T-cell (primary cell): ENCODE measurements around the gene TRO. TPM values are rescaled to one million over a fixed set of nuclear protein-coding genes. Genes with fewer than 3 reads are reported as not detected.

Source experiments
- ATAC-seq, 4 experiments: fragments of 200-7000 bp in 3 of 4; fragments of 150-1000 bp in 1 of 4; cut with Tn5 transposase; replicated peaks in 1 of 4; 1 replicate in 3 of 4; 2 replicates in 1 of 4; pipeline ENCODE4 v1.10.0; 2021; ENCODE audit warnings: moderate library complexity in 3 of 4, mild to moderate bottlenecking in 2 of 4, moderate number of reproducible peaks in 1 of 4
- CTCF ChIA-PET, 2 donors: fragments of 300-600 bp; sonication (Branson Sonifier 250); formaldehyde crosslinking; loops; one replicate each; lab custom pipeline; 2022; ENCODE audit warnings: antibody characterized with exemption in 2 of 2; lab: Charles Lee
- POLR2A ChIA-PET, 2 donors: fragments of 300-600 bp; sonication (Branson Sonifier 250); formaldehyde crosslinking; loops; one replicate each; lab custom pipeline; 2022; ENCODE audit warnings: antibody characterized with exemption in 2 of 2; lab: Charles Lee
- DNase-seq, 35 experiments: peaks; one replicate each; pipeline versions ENCODE4 v3.0.0 to v3.0.0-alpha.2; 2013 to 2023
- H3K27ac ChIP-seq: one replicate; pipeline ENCODE4 v1.5.1; 2013; ENCODE audit warnings: low read length
- H3K27me3 ChIP-seq, 2 experiments: replicated peaks in 1 of 2; 1 replicate in 1 of 2; 2 replicates in 1 of 2; pipeline versions ENCODE4 v1.6.1 to v1.7.0; 2013; ENCODE audit warnings: low read length in 1 of 2, mixed read lengths in 1 of 2; ENCODE audit not compliant: control insufficient read depth in 2 of 2, insufficient read depth in 2 of 2; ENCODE audit errors: extremely low read depth in 1 of 2
- H3K36me3 ChIP-seq, 2 donors: 1 replicate in 1 of 2; 2 replicates in 1 of 2; pipeline versions ENCODE4 v1.6.1 to v1.7.0; 2013; ENCODE audit warnings: low read length in 1 of 2; ENCODE audit not compliant: control insufficient read depth in 2 of 2, insufficient read depth in 1 of 2; ENCODE audit errors: extremely low read depth in 1 of 2
- H3K4me1 ChIP-seq, 2 experiments: 1 replicate in 1 of 2; 2 replicates in 1 of 2; pipeline versions ENCODE4 v1.6.1 to v1.7.0; 2013; ENCODE audit warnings: low read length in 2 of 2, mixed read lengths in 1 of 2; ENCODE audit not compliant: insufficient read depth in 2 of 2, control insufficient read depth in 1 of 2; ENCODE audit errors: extremely low read depth in 1 of 2
- H3K4me3 ChIP-seq, 2 donors: 1 replicate in 1 of 2; 2 replicates in 1 of 2; pipeline versions ENCODE4 v1.5.1 to v1.7.0; 2013; ENCODE audit warnings: mild to moderate bottlenecking in 2 of 2, low read length in 1 of 2, moderate library complexity in 1 of 2; ENCODE audit not compliant: control insufficient read depth in 1 of 2; ENCODE audit errors: extremely low read depth in 1 of 2
- H3K9me3 ChIP-seq: 2 replicates; pipeline ENCODE4 v1.7.0; 2013
- H3K27ac Mint-ChIP-seq, 2 donors: one replicate each; pipeline ENCODE4 v1.8.0; 2020 to 2021; ENCODE audit warnings: mild to moderate bottlenecking in 2 of 2, mixed read lengths in 2 of 2
- H3K27me3 Mint-ChIP-seq, 2 donors: one replicate each; pipeline ENCODE4 v1.8.0; 2021 to 2022; ENCODE audit warnings: mixed read lengths in 2 of 2
- H3K36me3 Mint-ChIP-seq: one replicate; pipeline ENCODE4 v1.8.0; 2021; ENCODE audit warnings: mixed read lengths
- H3K4me1 Mint-ChIP-seq, 3 donors: one replicate each; pipeline ENCODE4 v1.8.0; 2020 to 2022; ENCODE audit warnings: mixed read lengths in 3 of 3, mild to moderate bottlenecking in 1 of 3
- H3K4me3 Mint-ChIP-seq, 3 donors: one replicate each; pipeline ENCODE4 v1.8.0; 2020 to 2022; ENCODE audit warnings: mild to moderate bottlenecking in 3 of 3, mixed read lengths in 3 of 3, moderate library complexity in 3 of 3
- H3K9me3 Mint-ChIP-seq, 3 donors: one replicate each; pipeline ENCODE4 v1.8.0; 2020 to 2022; ENCODE audit warnings: mixed read lengths in 3 of 3
- WGBS: methylation state at CpG from one replicate; pipeline ENCODE4 v1.1.5; 2013; ENCODE audit warnings: missing lambda C conversion rate; ENCODE audit not compliant: insufficient coverage; 5-methylcytosine and 5-hydroxymethylcytosine counted together
- total RNA-seq, 35 experiments: library from RNA in 6 of 35; stranded (reverse) in 6 of 35; fragments of 120-200 nt in 1 of 35; gene quantifications; one replicate each; pipeline versions ENCODE4 v1.2.1 to v1.2.4 and lab custom pipeline; 2013 to 2026

Gene TRO
- total RNA-seq, 5 donors from 2014 or later (not counting 1 experiment from before 2014, with no cell fraction given): 0.68 to 3.0 (median 1.9) TPM

- Histone ChIP-seq H3K27me3 (no peaks in the 10 kb centered on the region), H3K4me3 (no peak overlapping the region), H3K27ac (no peak overlapping the region), H3K36me3 (no peaks in the 10 kb centered on the region), H3K9me3 (no peaks in the 10 kb centered on the region), H3K4me1 (no peaks in the 10 kb centered on the region)
- ChIA-PET CTCF (interaction anchor here in 1 of 2 donors (0.7 kb wide), 1 partner anchor 64 kb away, joined by 3 read pairs; no protein-coding TSS in a partner anchor), POLR2A (no interaction called here)
- Mint-ChIP-seq H3K9me3 (no peaks in the 10 kb centered on the region), H3K4me1 (no peaks in the 10 kb centered on the region), H3K4me3 (no peak overlapping the region), H3K27me3 (peaks cover 0 to 10% of the 10 kb centered on the region in 2 donors), H3K36me3 (no peaks in the 10 kb centered on the region), H3K27ac (no peak overlapping the region)
- ATAC-seq: no peak
- no peak for DNase-seq
These were observed 24.2 kb downstream of the TRO start for GRCh38 chrX:54944816-54945215.

GRCh38 chrX:54945224-54945623 lies 24.6 kb downstream of the TRO start:
- no peak overlapping the region for H3K4me3 ChIP-seq
- H3K27ac ChIP-seq: no peak overlapping the region
- ChIA-PET POLR2A (no interaction called here), CTCF (no interaction called here)
- H3K9me3 ChIP-seq: no peaks in the 10 kb centered on the region
- no peaks in the 10 kb centered on the region for H3K36me3 Mint-ChIP-seq
- H3K27me3 Mint-ChIP-seq: peaks cover 0 to 10% of the 10 kb centered on the region in 2 donors
- DNase-seq (no peak), ATAC-seq (no peak)
- H3K4me1 ChIP-seq: no peaks in the 10 kb centered on the region
- no peak overlapping the region for H3K4me3 Mint-ChIP-seq
- H3K27me3 ChIP-seq: no peaks in the 10 kb centered on the region
- WGBS: 94% methylated on average over 3 of the region's 6 CpGs
- no peak overlapping the region for H3K27ac Mint-ChIP-seq
- H3K9me3 Mint-ChIP-seq: no peaks in the 10 kb centered on the region
- H3K4me1 Mint-ChIP-seq: no peaks in the 10 kb centered on the region
- no peaks in the 10 kb centered on the region for H3K36me3 ChIP-seq

GRCh38 chrX:54950730-54951375 lies 30.2 kb downstream of the TRO start:
- 93% methylated on average over 3 of the region's 8 CpGs for WGBS
- no peak overlapping the region for H3K27ac ChIP-seq
- H3K4me1 ChIP-seq: no peaks in the 10 kb centered on the region
- DNase-seq: no peak
- no peaks in the 10 kb centered on the region for H3K27me3 ChIP-seq
- no peak for ATAC-seq
- Mint-ChIP-seq H3K9me3 (no peaks in the 10 kb centered on the region), H3K4me3 (no peak overlapping the region), H3K4me1 (no peaks in the 10 kb centered on the region), H3K27ac (no peak overlapping the region), H3K36me3 (no peaks in the 10 kb centered on the region), H3K27me3 (peaks cover 0 to 9% of the 10 kb centered on the region in 2 donors)
- H3K9me3 ChIP-seq: no peaks in the 10 kb centered on the region
- H3K4me3 ChIP-seq: no peak overlapping the region
- CTCF ChIA-PET: no interaction called here
- POLR2A ChIA-PET: no interaction called here
- H3K36me3 ChIP-seq: no peaks in the 10 kb centered on the region

- Mint-ChIP-seq H3K4me3 (no peak overlapping the region), H3K27ac (no peak overlapping the region), H3K4me1 (peaks cover 20 to 43% (median 38%) of the 10 kb centered on the region in 3 donors), H3K36me3 (peaks cover 5% of the 10 kb centered on the region), H3K9me3 (no peaks in the 10 kb centered on the region), H3K27me3 (peaks cover 0 to 13% of the 10 kb centered on the region in 2 donors)
- ATAC-seq: no peak
- H3K9me3 ChIP-seq: no peaks in the 10 kb centered on the region
- 100% methylated on average over 1 of the region's 1 CpG for WGBS
- DNase-seq: no peak
- ChIA-PET CTCF (no interaction called here), POLR2A (interaction anchor here in 1 of 2 donors (0.6 kb wide), 1 partner anchor 337 kb away, joined by 3 read pairs; no protein-coding TSS in a partner anchor)
- H3K36me3 ChIP-seq: no peaks in the 10 kb centered on the region
- peaks cover 2 to 11% of the 10 kb centered on the region in 2 experiments for H3K4me1 ChIP-seq
- H3K27me3 ChIP-seq: no peaks in the 10 kb centered on the region
- H3K4me3 ChIP-seq: no peak overlapping the region
- H3K27ac ChIP-seq: no peak overlapping the region
These were observed 41.1 kb downstream of the TRO start for GRCh38 chrX:54961750-54962149.

GRCh38 chrX:54964766-54965497 lies 44.3 kb downstream of the TRO start:
- peaks cover 23 to 45% (median 41%) of the 10 kb centered on the region in 3 donors for H3K4me1 Mint-ChIP-seq
- Histone ChIP-seq H3K9me3 (no peaks in the 10 kb centered on the region), H3K4me1 (peaks cover 2 to 11% of the 10 kb centered on the region in 2 experiments), H3K27me3 (no peaks in the 10 kb centered on the region), H3K27ac (no peak overlapping the region), H3K4me3 (no peak overlapping the region), H3K36me3 (no peaks in the 10 kb centered on the region)
- H3K4me3 Mint-ChIP-seq: peak overlapping the region; percentile 11 to 56 (median 36)
- ChIA-PET CTCF (no interaction called here), POLR2A (no interaction called here)
- H3K27ac Mint-ChIP-seq: peak overlapping the region; percentile 44 to 89
- peaks cover 0 to 8% of the 10 kb centered on the region in 2 donors for H3K27me3 Mint-ChIP-seq
- no peaks in the 10 kb centered on the region for H3K36me3 Mint-ChIP-seq
- WGBS: no CpG with 5 or more reads among the region's 4 CpGs
- peaks cover 0 to 2% (median 0%) of the 10 kb centered on the region in 3 donors for H3K9me3 Mint-ChIP-seq
- peak in 3 of 35 experiments; percentile 0 to 36 (median 4) for DNase-seq
- ATAC-seq: peak; percentile 47 to 85 (median 61)

- Mint-ChIP-seq H3K4me3 (no peak overlapping the region), H3K36me3 (no peaks in the 10 kb centered on the region), H3K27me3 (peaks cover 0 to 20% of the 10 kb centered on the region in 2 donors), H3K9me3 (no peaks in the 10 kb centered on the region), H3K27ac (no peak overlapping the region), H3K4me1 (no peaks in the 10 kb centered on the region)
- H3K9me3 ChIP-seq: peaks cover 4% of the 10 kb centered on the region
- H3K27me3 ChIP-seq: no peaks in the 10 kb centered on the region
- DNase-seq (no peak), ATAC-seq (no peak)
- no CpG with 5 or more reads among the region's 4 CpGs for WGBS
- no peaks in the 10 kb centered on the region for H3K4me1 ChIP-seq
- ChIA-PET CTCF (no interaction called here), POLR2A (no interaction called here)
- no peak overlapping the region for H3K27ac ChIP-seq
- no peak overlapping the region for H3K4me3 ChIP-seq
- no peaks in the 10 kb centered on the region for H3K36me3 ChIP-seq
These were observed 56.8 kb downstream of the TRO start for GRCh38 chrX:54977387-54977786.
